IPS-NIHi7 (cell line): Measurements from ENCODE around the gene SSBP2.
"Not testable (repeated sequence)": the region's sequence is repeated elsewhere in the genome, so short reads cannot be mapped to it uniquely, and the experiment has no call there.

Experiments
- DNase-seq: peaks from one replicate; pipeline ENCODE4 v3.0.0; 2012; ENCODE audit warnings: mixed read lengths; ENCODE audit errors: extremely low spot score

The SSBP2 gene

DNA sequence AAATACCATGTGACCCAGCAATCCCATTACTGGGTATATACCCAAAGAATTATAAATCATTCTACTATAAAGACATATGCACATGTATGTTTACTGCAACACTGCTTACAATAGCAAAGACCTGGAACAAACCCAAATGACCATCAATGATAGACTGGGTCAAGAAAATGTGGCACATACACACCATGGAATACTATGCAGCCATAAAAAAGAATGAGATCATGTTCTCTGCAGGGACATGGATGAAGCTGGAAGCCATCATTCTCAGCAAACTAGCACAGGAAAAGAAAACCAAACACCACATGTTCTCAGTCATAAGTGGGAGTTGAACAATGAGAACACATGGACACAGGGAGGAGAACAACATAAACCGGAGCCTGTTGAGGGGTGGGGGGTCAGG, 90.3 kb downstream of the SSBP2 start:
- not testable (repeated sequence) for DNase-seq

DNA sequence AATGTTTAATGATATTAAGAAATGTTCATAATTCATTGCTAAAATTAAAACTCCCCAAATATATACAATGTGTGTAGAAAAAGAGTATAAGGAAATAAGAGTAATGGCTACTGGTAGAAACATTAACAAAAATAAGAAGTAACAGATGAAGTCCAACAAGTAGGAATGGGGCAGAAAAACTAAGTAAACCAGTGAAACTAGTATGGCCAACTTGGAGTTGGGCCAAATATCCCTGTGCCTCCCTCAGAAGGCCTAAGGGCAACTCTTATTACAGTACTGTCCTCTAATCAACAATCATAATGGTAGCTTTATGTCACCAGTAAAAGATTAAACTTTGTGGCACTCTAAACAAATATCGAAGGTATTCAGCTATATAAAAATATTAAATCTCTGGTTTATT, 93.5 kb downstream of the SSBP2 start:
- no peak for DNase-seq

DNA sequence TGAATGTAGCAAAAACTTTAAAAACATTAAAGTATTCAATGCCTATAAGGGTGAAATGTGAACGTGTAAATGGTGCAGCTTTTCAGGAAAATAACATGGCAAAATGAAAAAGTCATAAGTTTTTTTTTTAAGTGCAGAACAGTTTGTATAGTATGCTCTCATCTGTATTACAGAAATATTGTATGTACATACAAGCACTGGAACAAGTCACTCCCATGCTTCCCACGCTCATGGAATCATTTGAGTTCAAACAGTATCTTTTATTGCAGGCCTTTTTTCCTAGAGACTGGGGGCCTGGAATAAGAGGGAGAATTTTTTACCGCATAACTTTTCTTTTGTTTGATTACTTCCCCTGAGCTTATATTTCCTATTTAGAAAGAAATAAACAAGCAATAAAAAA, 94.1 kb downstream of the SSBP2 start:
- DNase-seq = no peak

GRCh38 chr5:81650987-81651386, 99.9 kb downstream of the SSBP2 start:
- DNase-seq = no peak

DNA sequence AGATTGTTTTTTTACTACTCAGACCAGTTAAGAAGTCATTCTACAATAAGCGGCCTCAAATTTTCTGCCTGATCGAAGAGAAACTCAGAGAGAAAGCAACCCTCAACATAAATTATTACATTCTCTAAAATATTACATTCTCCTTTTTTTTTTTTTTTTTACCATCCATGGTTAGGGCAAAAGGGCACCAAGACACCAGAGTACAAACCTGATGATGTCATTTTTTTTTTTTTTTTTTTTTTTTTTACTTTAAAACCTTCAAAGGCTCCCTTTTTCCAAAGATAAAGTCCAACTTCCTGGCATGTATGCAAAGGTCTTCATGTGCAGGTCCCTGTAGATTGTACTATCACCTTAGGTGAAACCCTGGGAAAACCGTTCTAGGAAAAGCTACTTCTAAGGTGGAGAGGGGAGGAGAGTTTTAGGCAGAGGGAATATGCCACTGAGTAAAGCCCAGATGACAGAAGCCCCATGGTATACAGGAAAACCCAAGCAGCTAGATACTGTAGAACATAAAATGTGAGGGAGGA, 104.4 kb downstream of the SSBP2 start:
- DNase-seq = no peak

GRCh38 chr5:81642210-81642609, 108.7 kb downstream of the SSBP2 start:
- DNase-seq = no peak

DNA sequence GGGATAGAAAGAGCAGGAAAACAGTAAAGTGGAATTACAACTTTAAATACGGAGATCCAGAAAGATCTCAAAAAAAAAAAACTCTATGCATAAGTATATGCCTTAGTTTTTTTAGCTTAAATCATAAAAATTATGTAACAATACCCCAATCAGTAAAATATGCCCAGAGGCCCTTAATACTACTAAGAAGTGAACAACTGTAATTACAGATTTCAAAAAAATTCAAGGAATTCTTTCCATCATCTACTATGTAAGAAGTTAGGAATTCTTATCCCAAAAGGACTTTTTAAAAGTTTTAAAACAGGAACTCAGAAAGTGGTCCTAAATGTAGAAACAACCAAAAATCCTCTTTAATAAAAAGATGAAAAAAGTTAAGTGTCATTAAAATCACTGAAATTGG, 111.3 kb downstream of the SSBP2 start:
- no peak for DNase-seq

DNA sequence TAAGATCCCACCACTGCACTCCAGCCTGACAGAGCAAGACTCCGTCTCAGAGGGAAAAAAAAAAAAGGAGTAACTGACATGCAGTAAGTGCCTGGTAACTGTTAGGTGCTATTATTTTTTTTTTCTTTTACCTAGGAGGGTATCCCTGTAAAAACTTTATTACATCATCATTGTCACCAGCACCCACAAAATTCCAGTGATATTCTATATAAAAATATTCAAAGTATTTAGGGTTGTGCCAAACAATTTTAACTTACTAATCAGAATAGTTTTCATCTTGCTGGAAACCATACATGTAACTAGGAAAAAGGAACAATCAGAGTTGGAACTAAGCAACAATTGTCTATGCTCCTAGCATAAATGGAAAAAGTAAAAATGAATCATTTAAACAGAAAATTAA, 112.4 kb downstream of the SSBP2 start:
- no peak for DNase-seq

GRCh38 chr5:81633891-81634290, 117.0 kb downstream of the SSBP2 start:
- no peak for DNase-seq

- no peak for DNase-seq
These were observed 117.4 kb downstream of the SSBP2 start for GRCh38 chr5:81633471-81633870.

DNA sequence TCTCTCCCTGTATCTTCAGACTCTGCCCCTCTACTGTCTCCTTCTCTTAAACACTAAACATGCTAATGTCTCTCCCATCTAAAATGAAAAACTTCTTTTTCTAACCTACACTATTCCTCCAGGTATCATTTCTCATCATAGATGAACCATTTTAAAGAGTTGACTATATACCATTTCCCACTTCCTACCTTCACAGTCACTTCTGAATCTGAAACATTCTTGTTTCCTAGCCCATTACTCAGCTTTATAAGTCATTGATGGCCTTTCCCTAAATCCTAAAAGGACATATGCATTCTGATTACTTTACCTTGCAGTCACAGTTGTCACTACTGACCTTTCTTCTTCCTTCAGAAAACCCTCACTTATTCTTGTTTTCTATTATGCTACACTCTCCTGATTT, 118.2 kb downstream of the SSBP2 start:
- DNase-seq = no peak

GRCh38 chr5:81631621-81632020, 119.3 kb downstream of the SSBP2 start:
- no peak for DNase-seq

DNA sequence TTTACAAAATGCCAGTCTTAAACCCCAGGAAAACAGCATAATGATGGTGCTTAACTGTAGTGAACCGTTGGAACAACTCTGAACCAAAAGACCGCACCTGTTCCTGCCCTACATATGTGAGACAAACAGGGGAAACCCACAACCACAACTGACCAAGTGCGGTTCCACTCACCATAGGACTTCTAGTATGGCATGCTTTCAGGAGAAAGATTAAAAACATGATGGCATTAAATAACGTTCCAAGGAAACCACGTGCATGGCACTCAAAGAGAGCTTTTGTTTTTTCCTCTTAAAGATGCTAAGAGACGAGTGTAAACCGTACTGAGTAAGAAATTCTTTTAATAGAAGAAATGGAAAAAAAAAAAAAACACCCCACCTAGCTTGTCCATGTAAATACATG, 119.8 kb downstream of the SSBP2 start:
- no peak for DNase-seq

DNA sequence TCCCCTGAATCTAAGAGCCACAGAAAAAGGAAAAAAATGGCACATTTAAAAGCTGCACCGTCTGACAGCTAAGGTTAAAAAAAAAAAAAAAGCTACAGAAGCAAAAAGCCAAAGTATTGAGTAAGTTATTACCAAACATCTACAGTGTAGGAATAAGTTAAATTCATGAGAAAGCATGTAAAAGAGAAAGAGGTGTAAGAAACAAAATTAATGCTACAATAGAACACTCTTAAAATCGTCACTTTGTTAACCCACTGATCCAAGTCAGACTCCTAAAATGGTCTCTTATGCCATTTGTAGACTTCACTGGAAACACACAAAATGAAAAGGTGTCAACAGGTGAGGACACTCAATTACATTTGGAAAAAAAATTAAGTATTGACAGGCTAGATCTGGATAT, 120.2 kb downstream of the SSBP2 start:
- no peak for DNase-seq

GRCh38 chr5:81629986-81630385, 120.9 kb downstream of the SSBP2 start:
- no peak for DNase-seq

DNA sequence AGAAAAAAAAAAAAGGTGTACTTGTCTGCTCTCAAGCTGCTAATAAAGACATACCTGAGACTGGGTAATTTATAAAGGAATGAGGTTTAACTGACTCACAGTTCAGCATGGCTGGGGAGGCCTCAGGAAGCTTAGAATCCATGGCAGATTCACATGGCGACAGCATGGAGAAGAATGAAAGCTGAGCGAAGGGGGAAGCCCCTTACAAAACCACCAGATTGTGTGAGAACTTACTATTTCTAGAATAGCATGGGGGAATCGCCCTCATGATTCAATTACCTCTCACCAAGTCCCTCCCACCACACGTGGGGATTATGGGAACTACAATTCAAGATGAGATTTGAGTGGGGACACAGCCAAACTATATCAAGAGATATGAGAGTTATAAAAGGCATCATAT, 122.8 kb downstream of the SSBP2 start:
- not testable (repeated sequence) for DNase-seq

- DNase-seq = no peak
These were observed 124.4 kb downstream of the SSBP2 start for GRCh38 chr5:81626524-81626923.

- DNase-seq = no peak
These were observed 141.0 kb downstream of the SSBP2 start for GRCh38 chr5:81609810-81610375.

GRCh38 chr5:81608976-81609375, 141.9 kb downstream of the SSBP2 start:
- DNase-seq = no peak

- DNase-seq = no peak
These were observed 143.2 kb downstream of the SSBP2 start for GRCh38 chr5:81607693-81608092.

DNA sequence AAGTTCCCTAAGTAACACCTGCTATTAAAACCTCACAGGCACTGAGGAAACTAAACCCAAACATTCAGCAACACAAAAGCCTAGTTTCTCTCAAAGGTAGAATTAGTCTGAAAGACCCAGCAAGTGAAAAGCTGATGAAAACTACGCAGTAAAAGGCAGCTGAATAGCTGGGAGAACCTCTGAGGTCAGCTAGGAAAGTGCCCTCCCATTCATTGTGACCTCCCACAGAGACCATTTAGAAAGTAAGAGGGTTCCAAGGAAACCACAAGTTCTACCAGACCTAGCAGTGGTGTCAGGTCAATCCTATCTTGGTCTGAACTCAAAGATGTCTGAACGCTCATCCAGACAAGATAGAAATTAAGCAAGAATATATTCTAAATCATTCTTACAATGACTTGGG, 144.7 kb downstream of the SSBP2 start:
- DNase-seq = peak; percentile 54

GRCh38 chr5:81605299-81605698, 145.6 kb downstream of the SSBP2 start:
- DNase-seq = no peak

GRCh38 chr5:81604193-81604592, 146.7 kb downstream of the SSBP2 start:
- no peak for DNase-seq

DNA sequence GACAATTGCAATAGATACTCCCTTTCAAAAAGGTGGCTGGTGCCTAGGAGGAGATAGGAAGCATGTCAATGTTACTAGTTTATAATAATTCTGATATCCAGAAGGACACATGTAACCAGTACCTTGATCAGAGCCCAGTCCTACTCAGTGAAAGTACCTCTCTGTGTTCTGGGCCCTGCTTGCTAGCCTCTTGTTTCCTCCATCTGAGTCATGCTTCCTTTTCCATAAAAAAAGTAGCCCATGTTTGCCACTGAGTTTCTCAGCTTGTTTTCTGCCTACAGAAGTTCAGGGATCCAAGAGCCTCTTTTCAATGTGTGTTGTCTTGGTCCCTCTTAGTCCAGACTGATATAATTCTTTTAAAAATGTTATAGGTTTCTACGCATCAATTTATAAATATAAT, 149.0 kb downstream of the SSBP2 start:
- DNase-seq = no peak
